Smooth muscle cell (in vitro differentiated cells): Measurements from ENCODE around the gene ATF7. TPM values are rescaled to one million over a fixed set of nuclear protein-coding genes. Genes with fewer than 3 reads are reported as not detected.

Experiments
- DNase-seq: peaks from one replicate; lab custom pipeline; 2025; ENCODE audit not compliant: unreplicated experiment; lab: John Stamatoyannopoulos, UW
- H2AFZ ChIP-seq: fragments of 200-600 bp; sonication (generic); 2 replicates; pipeline ENCODE4 v1.6.0; 2016; ENCODE audit warnings: antibody characterized with exemption, low read depth, mild to moderate bottlenecking
- H3F3A ChIP-seq: fragments of 200-600 bp; sonication (generic); 2 replicates; pipeline ENCODE4 v1.6.0; 2017; ENCODE audit warnings: antibody characterized with exemption, low read depth
- H3K27ac ChIP-seq: fragments of 200-600 bp; sonication (generic); 2 replicates; pipeline ENCODE4 v1.5.1; 2016; ENCODE audit warnings: low read depth, mild to moderate bottlenecking
- H3K27me3 ChIP-seq: fragments of 200-600 bp; sonication (generic); 2 replicates; pipeline ENCODE4 v1.6.1; 2016; ENCODE audit warnings: low read depth, mild to moderate bottlenecking
- H3K36me3 ChIP-seq: fragments of 200-600 bp; sonication (generic); 2 replicates; pipeline ENCODE4 v1.5.1; 2016; ENCODE audit warnings: low read depth
- H3K4me1 ChIP-seq: fragments of 200-600 bp; sonication (generic); 2 replicates; pipeline ENCODE4 v1.5.1; 2016; ENCODE audit warnings: low read depth
- H3K4me2 ChIP-seq: fragments of 200-600 bp; sonication (generic); 2 replicates; pipeline ENCODE4 v1.6.0; 2016; ENCODE audit warnings: mild to moderate bottlenecking
- H3K4me3 ChIP-seq: fragments of 200-600 bp; sonication (generic); 2 replicates; pipeline ENCODE4 v1.5.1; 2016; ENCODE audit warnings: mild to moderate bottlenecking
- H3K79me2 ChIP-seq: fragments of 200-600 bp; sonication (generic); 2 replicates; pipeline ENCODE4 v1.6.0; 2016; ENCODE audit warnings: low read depth, mild to moderate bottlenecking
- H3K9ac ChIP-seq: fragments of 200-600 bp; sonication (generic); 2 replicates; pipeline ENCODE4 v1.6.0; 2016; ENCODE audit warnings: low read depth
- H3K9me3 ChIP-seq: fragments of 200-600 bp; sonication (generic); replicated peaks from 2 replicates; pipeline ENCODE4 v1.5.1; 2016; ENCODE audit warnings: low read depth
- H4K20me1 ChIP-seq: fragments of 200-600 bp; sonication (generic); 2 replicates; pipeline ENCODE4 v1.6.0; 2016; ENCODE audit warnings: low read depth
- CTCF ChIP-seq: fragments of 200-600 bp; sonication (generic); IDR thresholded peaks from 2 replicates; pipeline ENCODE4 v1.5.1; 2017; ENCODE audit warnings: borderline replicate concordance, mild to moderate bottlenecking, antibody characterized with exemption; ENCODE audit not compliant: insufficient read depth, poor library complexity, severe bottlenecking
- WGBS: methylation state at CpG from one replicate; pipeline ENCODE4 v1.1.7; 2016; ENCODE audit warnings: low lambda C conversion rate; 5-methylcytosine and 5-hydroxymethylcytosine counted together
- polyA plus RNA-seq: library from polyadenylated mRNA; unstranded; fragments of >200 nt; fragmentation: Nextera tagmentation; extraction: Ambion mirVana; gene quantifications from 2 replicates; pipeline ENCODE4 v1.2.1, GENCODE V29; 2016
- total RNA-seq: library from RNA; depleted of rRNA; stranded (reverse); fragments of >200 nt; gene quantifications from 2 replicates; pipeline ENCODE4 v1.2.3, GENCODE V29; 2014

The ATF7 gene
- total and polyA plus RNA-seq, 2 experiments from 2014 or later, result 15.2 to 28.5 TPM

GRCh38 chr12:53579545-53579955, 46.6 kb downstream of the ATF7 start:
- no peaks in the 10 kb centered on the region for H3K27me3 ChIP-seq
- peaks cover 4% of the 10 kb centered on the region for H3F3A ChIP-seq
- no peak overlapping the region for H3K9ac ChIP-seq
- no peak for TF ChIP-seq CTCF
- H2AFZ ChIP-seq, result no peak overlapping the region
- DNase-seq, result no peak
- H3K27ac ChIP-seq, result no peak overlapping the region
- 94% methylated on average over 5 of the region's 5 CpGs for WGBS
- no peaks in the 10 kb centered on the region for H3K4me1 ChIP-seq
- H3K79me2 ChIP-seq, result peaks cover 32% of the 10 kb centered on the region
- H3K9me3 ChIP-seq, result no peaks in the 10 kb centered on the region
- H3K36me3 ChIP-seq, result no peaks in the 10 kb centered on the region
- peaks cover 64% of the 10 kb centered on the region for H4K20me1 ChIP-seq
- H3K4me3 ChIP-seq, result no peak overlapping the region
- H3K4me2 ChIP-seq, result no peak overlapping the region

- H3K9ac ChIP-seq, result no peak overlapping the region
- H3K36me3 ChIP-seq, result no peaks in the 10 kb centered on the region
- H3K4me2 ChIP-seq, result no peak overlapping the region
- H3K4me1 ChIP-seq, result no peaks in the 10 kb centered on the region
- peaks cover 57% of the 10 kb centered on the region for H4K20me1 ChIP-seq
- H3K4me3 ChIP-seq, result no peak overlapping the region
- TF ChIP-seq CTCF, result no peak
- over 99% methylated on average over 5 of the region's 5 CpGs for WGBS
- H3F3A ChIP-seq, result peaks cover 4% of the 10 kb centered on the region
- H3K79me2 ChIP-seq, result peaks cover 31% of the 10 kb centered on the region
- DNase-seq, result no peak
- H2AFZ ChIP-seq, result no peak overlapping the region
- H3K9me3 ChIP-seq, result no peaks in the 10 kb centered on the region
- H3K27me3 ChIP-seq, result no peaks in the 10 kb centered on the region
- H3K27ac ChIP-seq, result no peak overlapping the region
Measured at GRCh38 chr12:53578783-53579182, 47.4 kb downstream of the ATF7 start.

- Histone ChIP-seq H2AFZ (no peak overlapping the region), H3K79me2 (peaks cover 33% of the 10 kb centered on the region), H3K27me3 (no peaks in the 10 kb centered on the region), H3K9me3 (no peaks in the 10 kb centered on the region), H3K9ac (no peak overlapping the region), H3F3A (peaks cover 4% of the 10 kb centered on the region), H4K20me1 (peaks cover 50% of the 10 kb centered on the region), H3K36me3 (no peaks in the 10 kb centered on the region), H3K4me1 (no peaks in the 10 kb centered on the region), H3K27ac (no peak overlapping the region), H3K4me3 (no peak overlapping the region), H3K4me2 (no peak overlapping the region)
- TF ChIP-seq CTCF, result no peak
- WGBS, result 84% methylated on average over 4 of the region's 4 CpGs
- DNase-seq, result no peak
Measured at GRCh38 chr12:53577941-53578352, 48.2 kb downstream of the ATF7 start.

GRCh38 chr12:53575502-53576249, 50.5 kb downstream of the ATF7 start:
- DNase-seq, result no peak
- Histone ChIP-seq H3K9me3 (no peaks in the 10 kb centered on the region), H3K4me3 (no peak overlapping the region), H3K4me2 (no peak overlapping the region), H3K9ac (no peak overlapping the region), H3K36me3 (no peaks in the 10 kb centered on the region), H3K4me1 (no peaks in the 10 kb centered on the region), H2AFZ (no peak overlapping the region), H3K27me3 (no peaks in the 10 kb centered on the region), H3K79me2 (peaks cover 23% of the 10 kb centered on the region), H4K20me1 (peaks cover 36% of the 10 kb centered on the region), H3K27ac (no peak overlapping the region), H3F3A (peaks cover 4% of the 10 kb centered on the region)
- WGBS, result 97% methylated on average over 3 of the region's 3 CpGs
- TF ChIP-seq CTCF, result no peak
